GM23338 (cell line): Measurements from ENCODE around the gene EPAS1. TPM values are rescaled to one million over a fixed set of nuclear protein-coding genes. Genes with fewer than 3 reads are reported as not detected.

Experiments used
- ATAC-seq: fragments of 200-7000 bp; cut with Tn5 transposase; 3 replicates; pipeline ENCODE4 v1.9.1; 2020
- DNase-seq: peaks from one replicate; pipeline ENCODE4 v3.0.0-alpha.2; 2015; ENCODE audit warnings: low spot score
- H2AFZ ChIP-seq: fragments of 200-600 bp; sonication (generic); 2 replicates; pipeline ENCODE4 v1.8.0; 2016; ENCODE audit warnings: antibody characterized with exemption, mild to moderate bottlenecking, moderate library complexity
- H3F3A ChIP-seq: fragments of 200-600 bp; sonication (generic); replicated peaks from 2 replicates; pipeline ENCODE4 v1.8.0; 2017; ENCODE audit warnings: antibody characterized with exemption, mixed run types, low read depth
- H3K27ac ChIP-seq: fragments of 200-600 bp; sonication (generic); 2 replicates; pipeline ENCODE4 v1.6.1; 2016; ENCODE audit warnings: low read depth
- H3K27me3 ChIP-seq: fragments of 200-600 bp; sonication (generic); 2 replicates; pipeline ENCODE4 v1.8.0; 2016; ENCODE audit warnings: mild to moderate bottlenecking, mixed run types, moderate library complexity; ENCODE audit not compliant: insufficient read depth
- H3K36me3 ChIP-seq: fragments of 200-600 bp; sonication (generic); 2 replicates; pipeline ENCODE4 v1.8.0; 2016; ENCODE audit warnings: mild to moderate bottlenecking; ENCODE audit not compliant: insufficient read depth
- H3K4me1 ChIP-seq: fragments of 200-600 bp; sonication (generic); 2 replicates; pipeline ENCODE4 v1.8.0; 2016; ENCODE audit warnings: mild to moderate bottlenecking, moderate library complexity; ENCODE audit not compliant: insufficient read depth
- H3K4me2 ChIP-seq: fragments of 200-600 bp; sonication (generic); 2 replicates; pipeline ENCODE4 v1.7.1; 2017; ENCODE audit warnings: mixed run types
- H3K4me3 ChIP-seq: fragments of 200-600 bp; sonication (generic); 2 replicates; pipeline ENCODE4 v1.6.1; 2016; ENCODE audit warnings: mixed run types
- H3K79me2 ChIP-seq: fragments of 200-600 bp; sonication (generic); replicated peaks from 2 replicates; pipeline ENCODE4 v1.8.0; 2017; ENCODE audit warnings: mild to moderate bottlenecking; ENCODE audit not compliant: insufficient read depth
- H3K9me2 ChIP-seq: fragments of 200-600 bp; sonication (generic); 2 replicates; pipeline ENCODE4 v1.8.0; 2017; ENCODE audit not compliant: insufficient read depth
- H4K20me1 ChIP-seq: fragments of 200-600 bp; sonication (generic); replicated peaks from 2 replicates; pipeline ENCODE4 v1.8.0; 2017; ENCODE audit warnings: mild to moderate bottlenecking; ENCODE audit not compliant: insufficient read depth
- H3K27ac Mint-ChIP-seq: 2 replicates; pipeline ENCODE4 v1.8.0; 2020; ENCODE audit warnings: inconsistent platforms, mild to moderate bottlenecking, moderate library complexity, mixed read lengths
- H3K27me3 Mint-ChIP-seq: 3 replicates; pipeline ENCODE4 v1.8.0; 2022; ENCODE audit warnings: low read depth, mild to moderate bottlenecking, moderate library complexity, mixed read lengths, inconsistent platforms; ENCODE audit not compliant: insufficient read depth, poor library complexity
- H3K36me3 Mint-ChIP-seq: 3 replicates; pipeline ENCODE4 v1.8.0; 2021; ENCODE audit warnings: low read depth, mild to moderate bottlenecking, inconsistent platforms, moderate library complexity, mixed read lengths
- H3K4me1 Mint-ChIP-seq: 3 replicates; pipeline ENCODE4 v1.8.0; 2020; ENCODE audit warnings: mild to moderate bottlenecking, inconsistent platforms, mixed read lengths
- H3K4me3 Mint-ChIP-seq: 3 replicates; pipeline ENCODE4 v1.8.0; 2021; ENCODE audit warnings: moderate library complexity, mild to moderate bottlenecking, inconsistent platforms, mixed read lengths
- H3K9me3 Mint-ChIP-seq: 3 replicates; pipeline ENCODE4 v1.8.0; 2020; ENCODE audit warnings: moderate library complexity, mild to moderate bottlenecking, inconsistent platforms, mixed read lengths
- CREB1 ChIP-seq: fragments of 250-450 bp; sonication (Bioruptor Pico); IDR thresholded peaks from 2 replicates; pipeline ENCODE4 v1.5.0; 2020; ENCODE audit warnings: low read depth, mild to moderate bottlenecking, moderate library complexity
- CTCF ChIP-seq, 2 experiments: fragments of 200-600 bp in 1 of 2; sonication (generic) in 1 of 2; conservative IDR thresholded peaks; 2 replicates each; pipeline versions ENCODE4 v1.5.1 to v1.6.1; 2016 to 2017; ENCODE audit warnings: antibody characterized with exemption in 2 of 2, low read depth in 2 of 2, mild to moderate bottlenecking in 2 of 2, moderate library complexity in 1 of 2
- ETS1 ChIP-seq: IDR thresholded peaks from 2 replicates; pipeline ENCODE4 v1.6.1; 2016; ENCODE audit warnings: antibody characterized with exemption
- EZH2 ChIP-seq: fragments of 200-600 bp; sonication (generic); IDR thresholded peaks from one replicate; pipeline ENCODE4 v1.8.0; 2017; ENCODE audit warnings: antibody characterized with exemption, mild to moderate bottlenecking, low read depth; ENCODE audit not compliant: unreplicated experiment
- JUNB ChIP-seq: IDR thresholded peaks from one replicate; pipeline ENCODE4 v1.6.1; 2016; ENCODE audit warnings: antibody characterized with exemption; ENCODE audit not compliant: unreplicated experiment
- STAT1 ChIP-seq: IDR thresholded peaks from one replicate; pipeline ENCODE4 v1.6.1; 2016; ENCODE audit warnings: antibody characterized with exemption; ENCODE audit not compliant: unreplicated experiment
- ZNF114 ChIP-seq: fragments of 250-450 bp; sonication (Bioruptor Pico); IDR thresholded peaks from 2 replicates; pipeline ENCODE4 v1.5.0; 2020; ENCODE audit warnings: mild to moderate bottlenecking, moderate library complexity
- ZNF462 ChIP-seq: fragments of 250-450 bp; sonication (Bioruptor Pico); IDR thresholded peaks from 2 replicates; pipeline ENCODE4 v1.5.0; 2020; ENCODE audit warnings: mild to moderate bottlenecking, moderate library complexity
- polyA plus RNA-seq: library from polyadenylated mRNA; unstranded; fragments of >200 nt; fragmentation: Nextera tagmentation; extraction: Ambion mirVana; gene quantifications from 2 replicates; pipeline ENCODE4 v1.2.1, GENCODE V29; 2016
- total RNA-seq: library from RNA; depleted of rRNA; stranded (reverse); fragments of >200 nt; shearing (Covaris generic); gene quantifications from 2 replicates; pipeline ENCODE4 v1.2.3, GENCODE V29; 2014

The EPAS1 gene
- total and polyA plus RNA-seq, 2 experiments from 2014 or later, result 0.68 to 5.4 TPM

GRCh38 chr2:46371854-46372253, 74.6 kb downstream of the EPAS1 start (continued):
- TF ChIP-seq ZNF462 (no peak), ETS1 (no peak), CTCF (conservative IDR thresholded peaks at IDR 0.05; ENCODE audit: low read depth in 2 of 2) (no peak), EZH2 (no peak), STAT1 (no peak)

- no peaks in the 10 kb centered on the region for H3K9me3 Mint-ChIP-seq
- Histone ChIP-seq H3K79me2 (no peaks in the 10 kb centered on the region), H3K9me2 (no peaks in the 10 kb centered on the region; the same call in 1 of the 2 replicates), H2AFZ (no peak overlapping the region), H3K4me1 (no peaks in the 10 kb centered on the region), H3F3A (no peaks in the 10 kb centered on the region), H3K4me3 (no peak overlapping the region), H3K27ac (no peak overlapping the region), H4K20me1 (no peaks in the 10 kb centered on the region), H3K27me3 (no peaks in the 10 kb centered on the region), H3K36me3 (peaks cover 5% of the 10 kb centered on the region; the same call in 1 of the 2 replicates), H3K4me2 (no peak overlapping the region)
- ATAC-seq (no peak), DNase-seq (no peak)
- H3K36me3 Mint-ChIP-seq, result no peaks in the 10 kb centered on the region
- peaks cover 6% of the 10 kb centered on the region for H3K27me3 Mint-ChIP-seq
- no peaks in the 10 kb centered on the region for H3K4me1 Mint-ChIP-seq
- TF ChIP-seq CREB1, result no peak
- no peak for TF ChIP-seq JUNB
- no peak for TF ChIP-seq ZNF114 (CRISPR knock-in tag)
- no peak overlapping the region for H3K4me3 Mint-ChIP-seq
- no peak overlapping the region for H3K27ac Mint-ChIP-seq
These were observed 75.3 kb downstream of the EPAS1 start for GRCh38 chr2:46372475-46372874.
